HG03108 (cell line): ENCODE measurements around the gene FSIP2.
"Not testable (repeated sequence)": the region's sequence is repeated elsewhere in the genome, so short reads cannot be mapped to it uniquely, and the experiment has no call there.

Experiments
- ATAC-seq: cut with Tn5 transposase; IDR thresholded peaks from one replicate; pipeline ENCODE4 v1.9.1; 2021; ENCODE audit warnings: moderate library complexity; ENCODE audit not compliant: unreplicated experiment

Gene FSIP2

GRCh38 chr2:185806783-185807182 is 68.2 kb downstream of the FSIP2 start:
- no peak for ATAC-seq

- no peak for ATAC-seq
Observed at GRCh38 chr2:185807351-185807750, 68.7 kb downstream of the FSIP2 start.

GRCh38 chr2:185811580-185811979 is 73.0 kb downstream of the FSIP2 start:
- ATAC-seq = no peak

GRCh38 chr2:185813707-185814106 is 75.1 kb downstream of the FSIP2 start:
- ATAC-seq = no peak

- ATAC-seq = no peak
Observed at GRCh38 chr2:185817991-185818390, 79.4 kb downstream of the FSIP2 start.

- no peak for ATAC-seq
Observed at GRCh38 chr2:185821467-185821866, 82.9 kb downstream of the FSIP2 start.

- no peak for ATAC-seq
Observed at GRCh38 chr2:185823773-185824172, 85.2 kb downstream of the FSIP2 start.

- ATAC-seq = no peak
Observed at GRCh38 chr2:185825557-185825956, 87.0 kb downstream of the FSIP2 start.

- no peak for ATAC-seq
Observed at GRCh38 chr2:185828326-185828725, 89.7 kb downstream of the FSIP2 start.

GRCh38 chr2:185833864-185834263 is 95.3 kb downstream of the FSIP2 start:
- ATAC-seq = no peak

- ATAC-seq = no peak
Observed at GRCh38 chr2:185835974-185836373, 97.4 kb downstream of the FSIP2 start.

- no peak for ATAC-seq
Observed at GRCh38 chr2:185854885-185855284, 116.3 kb downstream of the FSIP2 start.

GRCh38 chr2:185857691-185858090 is 119.1 kb downstream of the FSIP2 start:
- ATAC-seq = no peak

- no peak for ATAC-seq
Observed at GRCh38 chr2:185859506-185859905, 120.9 kb downstream of the FSIP2 start.

GRCh38 chr2:185860321-185860720 is 121.7 kb downstream of the FSIP2 start:
- ATAC-seq = no peak

GRCh38 chr2:185862657-185863398 is 124.2 kb downstream of the FSIP2 start:
- no peak for ATAC-seq

- ATAC-seq = not testable (repeated sequence)
Observed at GRCh38 chr2:185864468-185865260, 126.1 kb downstream of the FSIP2 start.

- ATAC-seq = no peak
Observed at GRCh38 chr2:185875136-185875931, 136.7 kb downstream of the FSIP2 start.

GRCh38 chr2:185876234-185876633 is 137.6 kb downstream of the FSIP2 start:
- no peak for ATAC-seq

GRCh38 chr2:185880396-185880795 is 141.8 kb downstream of the FSIP2 start:
- ATAC-seq = no peak
